GM21737 (cell line): ENCODE data around the gene SYNPO.

Source experiments
- ATAC-seq: cut with Tn5 transposase; IDR thresholded peaks from one replicate; pipeline ENCODE4 v1.9.1; 2021; ENCODE audit warnings: mild to moderate bottlenecking, moderate library complexity; ENCODE audit not compliant: unreplicated experiment

The SYNPO gene

DNA sequence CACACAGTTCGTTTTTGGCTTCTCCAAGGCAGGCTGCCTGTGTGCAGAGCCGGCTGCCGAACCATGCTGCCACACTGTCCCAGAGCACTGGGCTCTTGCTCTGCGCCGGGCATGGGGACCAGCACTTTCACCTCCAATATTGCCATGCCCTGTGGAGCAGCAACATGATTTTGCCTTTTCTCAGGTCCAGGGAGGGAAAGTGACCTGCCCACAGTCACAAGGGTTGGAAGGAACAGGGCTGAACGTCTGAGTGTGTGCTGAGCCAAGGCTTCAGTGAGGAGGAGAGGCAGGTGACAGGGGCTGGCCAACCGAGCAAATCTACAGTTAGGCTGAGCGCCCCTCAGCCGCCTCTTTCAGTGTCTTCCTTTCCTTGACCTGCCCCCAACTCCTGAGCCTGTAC is 34.0 kb upstream of the SYNPO start:
- no peak for ATAC-seq

GRCh38 chr5:150607105-150607504 is 33.4 kb upstream of the SYNPO start:
- no peak for ATAC-seq

DNA sequence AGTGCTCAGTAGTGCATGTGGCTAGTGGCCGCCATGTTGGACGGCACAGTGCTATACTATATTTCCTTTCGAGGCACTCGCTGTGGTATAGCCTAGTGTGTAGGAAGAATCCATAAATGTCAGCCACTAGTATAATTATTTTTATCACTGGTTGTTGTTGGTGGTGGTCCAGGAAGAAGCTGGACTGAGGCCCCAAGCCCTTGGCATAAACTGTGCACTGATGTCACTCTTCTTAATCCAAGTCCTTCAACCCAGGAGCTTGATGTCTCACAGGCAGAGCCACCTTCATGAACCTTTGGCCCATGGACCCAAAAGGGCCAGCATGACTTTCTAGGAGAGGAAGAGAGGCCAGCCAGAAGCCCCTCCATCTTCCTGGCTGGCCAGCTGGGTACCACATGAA is 32.5 kb upstream of the SYNPO start:
- no peak for ATAC-seq

DNA sequence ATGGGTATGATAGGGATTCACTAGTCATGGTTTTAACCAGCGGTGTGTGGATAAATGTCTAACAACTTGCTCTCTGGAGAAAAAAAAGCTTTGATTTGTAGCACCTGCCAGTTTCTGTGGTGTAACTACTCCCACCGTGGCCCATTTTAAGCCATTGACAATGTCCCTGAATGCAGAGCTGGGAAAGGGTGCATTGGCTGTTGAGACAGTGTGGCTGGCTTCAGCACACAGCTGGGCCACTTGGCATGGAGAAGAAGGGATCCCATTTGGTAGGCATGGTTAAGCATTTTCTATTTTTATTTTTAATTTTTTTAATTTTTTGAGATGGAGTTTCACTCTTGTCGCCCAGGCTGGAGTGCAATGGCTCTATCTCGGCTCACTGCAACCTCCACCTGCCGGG is 31.5 kb upstream of the SYNPO start:
- ATAC-seq: no peak

- no peak for ATAC-seq
Measured at GRCh38 chr5:150609843-150610584, 30.4 kb upstream of the SYNPO start.

DNA sequence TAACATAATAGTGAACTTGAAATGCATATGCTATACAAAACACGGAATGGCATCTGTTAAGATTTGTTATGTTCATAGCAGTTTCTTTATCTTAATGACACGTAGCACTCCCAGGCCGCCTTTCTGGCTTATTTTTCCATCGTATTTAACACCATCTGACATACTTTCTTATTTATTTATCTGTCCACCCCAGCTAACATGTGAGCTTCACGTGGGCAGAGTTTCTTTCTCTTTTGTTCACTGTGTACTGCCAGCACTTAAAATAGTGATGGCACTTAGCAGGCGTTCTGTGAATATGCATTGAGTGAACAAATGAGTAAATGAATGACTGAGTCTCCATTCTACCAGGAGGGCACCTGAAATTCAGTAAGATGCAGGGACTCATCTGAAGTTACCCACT is 29.4 kb upstream of the SYNPO start:
- no peak for ATAC-seq

DNA sequence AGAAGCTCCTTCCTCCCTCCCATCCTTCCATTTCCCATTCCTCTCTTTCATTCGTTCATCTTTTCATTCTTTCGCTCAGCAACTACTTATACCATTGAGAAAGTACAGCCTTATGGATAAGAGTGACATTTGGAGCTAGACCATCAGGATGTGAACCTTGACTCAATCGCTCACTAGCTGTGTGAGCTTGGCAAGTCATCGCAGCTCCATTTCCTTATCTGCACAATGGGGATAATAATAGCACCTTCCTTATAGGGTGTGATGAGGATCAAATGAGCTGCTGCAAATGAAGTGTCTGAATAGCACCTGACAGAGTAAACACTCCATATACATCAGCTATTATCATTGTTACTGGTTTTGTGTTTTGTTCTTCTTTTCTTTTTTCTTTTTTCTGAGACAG is 28.1 kb upstream of the SYNPO start:
- no peak for ATAC-seq

- ATAC-seq: no peak
Measured at GRCh38 chr5:150612905-150613670, 27.4 kb upstream of the SYNPO start.

DNA sequence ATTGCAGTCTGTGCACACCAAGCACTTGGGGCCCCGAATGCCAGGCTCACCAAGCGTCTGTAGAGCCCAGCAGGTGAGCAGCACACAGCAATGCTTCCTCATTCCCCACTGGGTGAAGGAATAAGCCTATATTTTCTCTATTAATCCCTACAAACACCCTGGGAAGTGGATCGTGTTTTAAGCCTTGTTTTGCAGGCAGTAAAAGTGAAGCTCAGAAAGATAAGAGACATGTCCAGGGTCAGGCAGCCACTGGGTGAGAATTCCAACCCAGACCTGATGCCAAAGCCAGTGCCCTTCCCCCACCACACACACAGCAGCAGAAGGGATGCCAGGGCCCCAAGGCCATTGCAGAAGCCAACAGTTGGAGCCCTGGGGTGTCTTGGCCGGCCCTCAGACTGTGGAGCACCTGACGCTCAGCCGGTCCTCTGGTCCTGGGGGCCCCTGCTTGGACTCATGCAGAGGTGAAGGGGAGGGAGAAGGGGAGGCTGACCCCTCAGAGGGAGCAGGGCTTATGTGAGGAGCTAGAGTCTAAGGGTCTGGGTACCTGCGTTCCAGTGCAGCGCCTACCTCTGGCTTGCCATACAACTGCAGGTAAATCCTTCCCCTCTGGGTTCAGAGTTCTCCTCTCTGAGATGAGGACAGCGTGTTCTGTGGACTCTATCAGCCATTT is 26.3 kb upstream of the SYNPO start:
- no peak for ATAC-seq

DNA sequence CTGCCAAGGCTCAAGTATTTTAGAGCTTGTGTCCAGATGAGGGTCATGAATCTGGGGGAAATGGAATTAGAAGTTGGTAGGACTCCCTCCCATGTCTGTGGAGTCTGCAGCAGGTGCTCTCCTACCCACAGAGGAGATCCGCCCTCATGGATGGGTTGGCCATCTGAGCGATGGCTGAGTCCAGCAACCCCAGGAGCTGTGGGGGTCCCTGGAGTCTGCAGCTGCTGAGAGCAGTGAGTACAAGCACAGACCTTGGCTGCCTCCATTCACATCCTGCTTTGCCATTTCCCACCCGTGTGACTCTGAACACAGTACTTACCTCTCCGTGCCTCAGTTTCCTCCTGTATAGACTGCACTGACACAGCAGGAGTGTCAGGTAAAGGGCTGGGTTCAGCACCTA is 25.8 kb upstream of the SYNPO start:
- ATAC-seq: no peak

DNA sequence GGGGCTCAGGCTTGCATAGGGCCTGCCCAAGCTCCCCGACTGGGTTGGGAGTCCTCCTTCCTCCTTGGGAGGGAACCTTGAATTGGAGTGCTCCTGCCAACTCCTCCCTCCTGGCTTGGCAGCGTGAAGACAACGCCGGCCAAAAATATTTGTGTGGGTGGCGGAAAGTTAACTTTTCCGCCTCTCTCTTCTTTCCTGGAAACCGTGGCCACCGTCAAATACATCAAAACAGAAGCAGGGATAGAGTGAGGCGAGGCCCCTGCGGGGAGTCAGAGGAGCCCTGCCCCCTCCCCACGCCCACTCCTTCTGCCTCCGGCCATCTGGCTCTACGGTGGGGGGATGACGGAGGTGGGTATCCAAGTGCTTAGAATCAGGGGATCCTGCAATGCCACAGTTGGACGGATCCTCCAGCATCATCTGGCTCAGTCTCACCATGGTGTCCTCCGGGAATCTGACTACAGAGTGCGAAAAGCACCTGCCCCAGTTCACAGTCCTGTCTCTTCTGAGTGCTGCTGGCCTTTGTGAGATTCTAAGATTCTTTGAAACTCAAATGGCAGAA is 25.2 kb upstream of the SYNPO start:
- ATAC-seq: no peak

GRCh38 chr5:150616024-150616470 is 24.4 kb upstream of the SYNPO start:
- ATAC-seq: no peak

GRCh38 chr5:150616506-150616905 is 24.0 kb upstream of the SYNPO start:
- ATAC-seq: no peak

DNA sequence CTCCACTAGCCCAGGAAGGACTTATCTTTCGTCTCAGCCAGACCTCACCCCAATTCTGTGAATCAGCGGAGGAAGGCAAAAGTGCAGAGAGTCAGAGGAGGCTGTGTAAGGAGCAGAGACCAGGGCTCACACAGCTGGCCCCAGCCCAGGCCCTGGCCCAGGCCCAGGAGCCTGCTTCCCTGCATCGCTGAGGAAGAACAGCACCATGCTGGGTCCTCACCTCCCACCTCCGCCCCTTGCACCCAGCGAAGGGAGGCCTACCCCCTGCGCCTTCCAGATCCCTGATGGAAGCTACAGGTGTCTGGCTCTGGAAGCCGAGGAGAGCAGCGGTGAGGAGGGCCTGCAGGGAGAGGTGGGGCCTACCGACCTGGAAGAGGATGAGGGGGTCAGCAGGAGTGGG is 22.3 kb upstream of the SYNPO start:
- ATAC-seq: no peak

DNA sequence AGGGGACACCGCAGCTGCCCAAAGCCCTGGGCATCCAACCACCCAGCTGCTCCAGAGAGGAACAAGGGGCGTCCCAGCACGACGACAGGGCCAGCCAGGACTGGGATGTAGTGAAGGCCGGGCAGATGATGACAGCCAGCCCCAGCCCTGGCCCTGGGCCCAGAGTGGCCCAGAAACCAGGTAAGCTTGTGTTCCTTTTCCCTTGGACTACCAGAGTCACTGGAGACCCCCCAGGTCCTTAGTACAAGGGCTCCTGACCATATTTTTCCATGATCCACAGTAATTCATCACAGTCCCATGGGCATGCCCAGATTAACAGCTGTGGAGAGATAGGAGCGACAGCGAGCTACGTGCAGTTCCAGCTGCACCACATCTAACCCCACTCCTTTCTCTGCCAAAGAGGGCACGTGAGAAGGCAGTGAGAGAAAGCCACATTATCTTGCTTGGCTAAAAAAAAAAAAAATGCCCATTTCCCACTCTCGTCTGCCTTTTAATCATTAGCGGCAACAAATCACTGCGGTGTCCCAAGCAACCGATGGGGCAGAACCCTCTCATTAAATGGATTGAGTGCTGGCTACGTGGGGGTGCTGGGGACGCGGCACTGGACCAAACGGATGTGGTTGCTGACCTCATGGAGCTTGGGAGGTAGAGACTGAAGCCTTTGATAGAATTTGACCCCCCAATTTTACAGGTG is 21.7 kb upstream of the SYNPO start:
- ATAC-seq: no peak

GRCh38 chr5:150619359-150620230 is 20.9 kb upstream of the SYNPO start:
- ATAC-seq: no peak

- ATAC-seq: no peak
Measured at GRCh38 chr5:150621301-150621700, 19.2 kb upstream of the SYNPO start.

DNA sequence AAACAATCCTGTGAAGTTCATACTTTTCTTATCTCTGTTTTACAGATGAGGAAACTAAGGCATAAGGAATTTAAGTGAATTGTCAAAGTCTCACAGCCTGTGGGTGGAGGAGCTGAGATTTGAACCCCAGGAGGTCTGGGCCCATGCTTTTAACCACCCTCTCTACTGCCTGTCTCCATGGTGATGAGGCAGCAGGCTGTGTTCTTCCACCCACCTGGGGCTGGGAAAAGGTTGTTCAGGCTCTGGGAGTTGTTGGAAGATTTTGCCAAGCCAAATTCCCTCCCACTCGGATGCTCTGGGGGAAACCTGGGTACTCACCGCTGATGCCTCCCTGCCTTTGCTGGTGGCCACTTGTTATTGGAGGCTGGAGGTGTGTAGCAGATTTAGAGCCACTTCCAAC is 18.3 kb upstream of the SYNPO start:
- ATAC-seq: no peak

GRCh38 chr5:150623152-150623877 is 17.1 kb upstream of the SYNPO start:
- no peak for ATAC-seq

DNA sequence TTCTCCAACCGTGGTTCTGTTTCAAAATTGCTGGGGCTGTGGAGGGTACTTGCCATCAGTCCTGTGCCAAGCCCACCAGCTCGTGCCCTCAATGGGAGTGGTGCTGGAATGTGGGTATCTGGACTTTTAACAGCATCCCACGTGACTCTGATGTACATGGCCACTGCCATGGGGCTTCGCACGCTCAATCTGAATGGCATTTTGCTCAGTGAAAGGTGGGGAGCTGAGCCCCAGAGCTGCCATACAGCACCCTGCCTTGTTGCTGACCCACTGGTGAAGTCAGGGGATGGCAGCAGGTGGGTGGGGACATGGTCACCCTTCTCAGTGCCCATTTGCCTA is 16.6 kb upstream of the SYNPO start:
- no peak for ATAC-seq
